HG02885 (cell line): Measurements from ENCODE around the gene NDUFB3.
"Not testable (repeated sequence)": the region's sequence is repeated elsewhere in the genome, so short reads cannot be mapped to it uniquely, and the experiment has no call there.

Experiments
- ATAC-seq: cut with Tn5 transposase; IDR thresholded peaks from one replicate; pipeline ENCODE4 v1.9.1; 2021; ENCODE audit warnings: mild to moderate bottlenecking; ENCODE audit not compliant: unreplicated experiment, poor library complexity

NDUFB3 gene

GRCh38 chr2:201084863-201085262, 13.1 kb downstream of the NDUFB3 start:
- no peak for ATAC-seq

GRCh38 chr2:201090574-201090973, 18.8 kb downstream of the NDUFB3 start:
- ATAC-seq: no peak

- no peak for ATAC-seq
Observed at GRCh38 chr2:201093573-201093972, 21.8 kb downstream of the NDUFB3 start.

- no peak for ATAC-seq
Observed at GRCh38 chr2:201100497-201100896, 28.7 kb downstream of the NDUFB3 start.

- ATAC-seq: no peak
Observed at GRCh38 chr2:201105759-201106158, 34.0 kb downstream of the NDUFB3 start.

GRCh38 chr2:201107624-201108023, 35.8 kb downstream of the NDUFB3 start:
- ATAC-seq: no peak

- ATAC-seq: no peak
Observed at GRCh38 chr2:201108341-201108740, 36.5 kb downstream of the NDUFB3 start.

- no peak for ATAC-seq
Observed at GRCh38 chr2:201109186-201109585, 37.4 kb downstream of the NDUFB3 start.

- ATAC-seq: no peak
Observed at GRCh38 chr2:201110615-201111014, 38.8 kb downstream of the NDUFB3 start.

GRCh38 chr2:201111096-201111495, 39.3 kb downstream of the NDUFB3 start:
- no peak for ATAC-seq

GRCh38 chr2:201114350-201114749, 42.5 kb downstream of the NDUFB3 start:
- no peak for ATAC-seq

- no peak for ATAC-seq
Observed at GRCh38 chr2:201114846-201115245, 43.0 kb downstream of the NDUFB3 start.

- ATAC-seq: peak; percentile 41
Observed at GRCh38 chr2:201116115-201116958, 44.5 kb downstream of the NDUFB3 start, which contains the start of gene CFLAR. Gene CFLAR, plus strand, starts transcription at chr2:201116164. Its CDS starts 13,702 bp downstream, at chr2:201129866.

- ATAC-seq: no peak
Observed at GRCh38 chr2:201116959-201117734, 45.3 kb downstream of the NDUFB3 start.

GRCh38 chr2:201117735-201118094, 45.9 kb downstream of the NDUFB3 start:
- ATAC-seq: not testable (repeated sequence)

GRCh38 chr2:201118121-201118960, 46.5 kb downstream of the NDUFB3 start:
- peak; percentile 48 for ATAC-seq

- peak; percentile 6 for ATAC-seq
Observed at GRCh38 chr2:201118961-201119854, 47.4 kb downstream of the NDUFB3 start.

- ATAC-seq: no peak
Observed at GRCh38 chr2:201122276-201122675, 50.5 kb downstream of the NDUFB3 start.

- ATAC-seq: no peak
Observed at GRCh38 chr2:201126308-201127151, 54.7 kb downstream of the NDUFB3 start.
